K562 (cell line): Measurements from ENCODE around the gene HHEX. TPM values are rescaled to one million over a fixed set of nuclear protein-coding genes. Genes with fewer than 3 reads are reported as not detected.

ENCODE experiments used
- CBFA2T2 ChIP-seq: fragments of 450-650 bp; conservative IDR thresholded peaks from 2 replicates; pipeline ENCODE4 v1.6.1; 2017; ENCODE audit warnings: mild to moderate bottlenecking
- CCNT2 ChIP-seq: IDR thresholded peaks from 2 replicates; pipeline ENCODE4 v1.6.1; 2011; ENCODE audit warnings: borderline replicate concordance, low read depth, mild to moderate bottlenecking, moderate library complexity, mixed read lengths, low read length; ENCODE audit not compliant: insufficient read length; ENCODE audit errors: extremely low read depth
- EHMT2 ChIP-seq: fragments of 450-650 bp; IDR thresholded peaks from 2 replicates; pipeline ENCODE4 v1.6.1; 2018; ENCODE audit warnings: antibody characterized with exemption
- FIP1L1 ChIP-seq: fragments of 200-400 bp; formaldehyde crosslinking; IDR thresholded peaks from 2 replicates; pipeline ENCODE4 v1.6.1; 2018; ENCODE audit warnings: mild to moderate bottlenecking, low read depth, low read length; ENCODE audit not compliant: poor library complexity, severe bottlenecking
- HNRNPL ChIP-seq: fragments of 200-400 bp; formaldehyde crosslinking; IDR thresholded peaks from 2 replicates; pipeline ENCODE4 v1.6.1; 2017; ENCODE audit warnings: low read depth, mild to moderate bottlenecking, low read length
- KDM1A ChIP-seq, 2 experiments: fragments of 450-650 bp; IDR thresholded peaks; 2 replicates each; pipeline ENCODE4 v1.6.1; 2016; ENCODE audit warnings: mild to moderate bottlenecking in 2 of 2
- MNT ChIP-seq, 2 experiments: fragments of 450-650 bp; conservative IDR thresholded peaks; 2 replicates each; pipeline ENCODE4 v1.6.1; 2017; ENCODE audit warnings: mild to moderate bottlenecking in 2 of 2, moderate library complexity in 2 of 2
- MYBL2 ChIP-seq, 2 experiments: fragments of 450-650 bp in 1 of 2; sonication (generic) in 1 of 2; formaldehyde crosslinking in 1 of 2; IDR thresholded peaks; 2 replicates each; pipeline versions ENCODE4 v1.6.1 to v1.8.1; 2017 to 2022; ENCODE audit warnings: borderline replicate concordance in 1 of 2, inconsistent platforms in 1 of 2, low read depth in 1 of 2, mild to moderate bottlenecking in 1 of 2, missing genetic modification reagents in 1 of 2, moderate library complexity in 1 of 2
- NCOA6 ChIP-seq: fragments of 450-650 bp; IDR thresholded peaks from 2 replicates; pipeline ENCODE4 v1.6.1; 2017; ENCODE audit warnings: mild to moderate bottlenecking
- NCOR1 ChIP-seq: fragments of 450-650 bp; IDR thresholded peaks from 2 replicates; pipeline ENCODE4 v1.6.1; 2016; ENCODE audit warnings: mild to moderate bottlenecking, moderate library complexity
- SAP30 ChIP-seq: fragments of 200-600 bp; sonication (generic); IDR thresholded peaks from 2 replicates; pipeline ENCODE4 v1.6.1; 2012; ENCODE audit warnings: borderline replicate concordance, low read depth, mild to moderate bottlenecking, moderate library complexity, low read length, control low read depth, inconsistent platforms; ENCODE audit not compliant: insufficient read depth, poor library complexity, severe bottlenecking
- SIN3B ChIP-seq: fragments of 450-650 bp; IDR thresholded peaks from 2 replicates; pipeline ENCODE4 v1.6.1; 2017; ENCODE audit warnings: low read depth, mild to moderate bottlenecking, moderate library complexity
- SP1 ChIP-seq: sonication (generic); formaldehyde crosslinking; IDR thresholded peaks from 2 replicates; pipeline ENCODE4 v1.8.1; 2022; ENCODE audit warnings: mild to moderate bottlenecking, missing genetic modification reagents
- SRSF3 ChIP-seq: fragments of 200-400 bp; formaldehyde crosslinking; IDR thresholded peaks from 2 replicates; pipeline ENCODE4 v1.6.1; 2016; ENCODE audit warnings: mild to moderate bottlenecking, low read length, moderate library complexity; ENCODE audit not compliant: insufficient read depth
- TGIF2 ChIP-seq: sonication (generic); formaldehyde crosslinking; IDR thresholded peaks from 2 replicates; pipeline ENCODE4 v1.8.1; 2022; ENCODE audit warnings: mild to moderate bottlenecking, missing genetic modification reagents, moderate library complexity
- UBTF ChIP-seq, 2 experiments: IDR thresholded peaks; 2 replicates each; pipeline ENCODE4 v1.6.1; 2012; ENCODE audit warnings: improper control_type of control experiment in 2 of 2, low read depth in 2 of 2, low read length in 2 of 2, borderline replicate concordance in 1 of 2
- XRCC4 ChIP-seq: IDR thresholded peaks from one replicate; pipeline ENCODE4 v1.6.1; 2011; ENCODE audit not compliant: insufficient read depth, insufficient read length; ENCODE audit errors: extremely low read depth
- ZFP30 ChIP-seq: fragments of 250-450 bp; sonication (Bioruptor Pico); IDR thresholded peaks from 2 replicates; pipeline ENCODE4 v1.8.0; 2022; ENCODE audit warnings: moderate library complexity, mild to moderate bottlenecking, inconsistent platforms, borderline replicate concordance
- ZNF121 ChIP-seq: sonication (generic); formaldehyde crosslinking; conservative IDR thresholded peaks from 2 replicates; pipeline ENCODE4 v1.8.0; 2022; ENCODE audit warnings: missing genetic modification reagents
- ZNF146 ChIP-seq: IDR thresholded peaks from one replicate; pipeline ENCODE4 v1.6.1; 2018; ENCODE audit warnings: missing compliant biosample characterization; ENCODE audit not compliant: unreplicated experiment
- polyA plus RNA-seq, 8 experiments: library from polyadenylated mRNA; depleted of rRNA in 4 of 8; stranded (reverse) in 5 of 8; unstranded in 3 of 8; fragments of >200 nt; fragmentation: Nextera tagmentation in 2 of 8; fragmentation: Illumina TruSeq in 1 of 8; extraction: Ambion mirVana in 2 of 8; extraction: Trizol in 1 of 8; gene quantifications; 2 replicates each; pipeline versions ENCODE4 v1.2.1 to v1.2.3, GENCODE V29; 2011 to 2014; ENCODE audit warnings: inconsistent platforms in 1 of 8, missing spikeins in 1 of 8
- total RNA-seq, 7 experiments: library from RNA; depleted of rRNA in 6 of 7; stranded (reverse); fragments of >200 nt in 6 of 7; fragmentation: Illumina TruSeq in 2 of 7; extraction: Trizol in 2 of 7; gene quantifications; 2 replicates each; pipeline versions ENCODE4 v1.2.1 to v1.2.3, GENCODE V29; 2011 to 2021; ENCODE audit warnings: low replicate concordance in 1 of 7
- TF ChIP-seq, protein P1 (sequence below): fragments of 450-650 bp; IDR thresholded peaks from 2 replicates; pipeline ENCODE4 v1.6.1; 2016; ENCODE audit warnings: missing biosample characterization, missing genetic modification characterization

The HHEX gene
- total and polyA plus RNA-seq, 9 of the 15 experiments (the other 6 are each of a cell fraction or from before 2014, with no cell fraction given), result 37.2 to 133 (median 80.2) TPM

DNA sequence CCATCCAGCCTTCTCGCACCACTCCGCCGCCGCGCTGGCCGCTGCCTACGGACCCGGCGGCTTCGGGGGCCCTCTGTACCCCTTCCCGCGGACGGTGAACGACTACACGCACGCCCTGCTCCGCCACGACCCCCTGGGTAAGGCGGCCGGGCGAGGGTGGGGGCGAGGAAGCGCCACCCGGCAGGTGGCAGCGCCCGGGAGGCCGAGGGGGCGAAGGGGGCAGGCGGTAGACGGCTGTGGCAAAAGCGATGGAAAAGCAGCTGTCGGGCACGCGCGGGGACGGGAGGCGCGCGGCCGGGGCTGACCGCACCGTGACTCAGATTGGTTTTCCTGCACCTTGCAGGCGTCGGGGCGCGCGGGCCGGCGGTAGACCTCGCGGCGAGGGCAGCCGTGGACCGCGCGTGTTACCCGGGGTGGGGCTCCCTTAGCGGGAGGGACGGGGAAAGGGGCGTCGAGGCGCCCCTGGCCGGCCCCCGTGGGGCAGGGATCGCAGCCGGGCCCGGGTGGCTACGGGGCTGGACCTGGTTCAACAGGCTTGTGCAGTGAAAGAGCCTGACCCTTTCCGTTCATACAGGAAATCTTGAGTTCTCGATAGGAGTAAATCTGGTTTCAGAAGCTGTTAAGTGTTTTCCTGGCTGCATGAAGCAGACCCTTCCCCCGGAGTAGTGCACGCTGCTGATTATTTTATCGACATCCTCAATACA lies 608 bp downstream of the HHEX start (continued):
- 0 out of 4 replicates have a peak, but pooled peaks of 1 of the 2 experiments have one; percentile 68 for TF ChIP-seq UBTF (IDR thresholded peaks at IDR 0.05; ENCODE audit: borderline replicate concordance in 1 of 2, low read depth in 2 of 2, low read length in 2 of 2)
- TF ChIP-seq FIP1L1, result peak; percentile 64
- TF ChIP-seq TGIF2 (CRISPR knock-in tag), result 0 out of 2 replicates have a peak, but pooled peaks have one; percentile 37
- no peak for TF ChIP-seq SIN3B
- TF ChIP-seq SP1 (CRISPR knock-in tag), result 0 out of 2 replicates have a peak, but pooled peaks have one; percentile 29
- TF ChIP-seq KDM1A (IDR thresholded peaks at IDR 0.05), result peak; percentile 87 to 89
- TF ChIP-seq CBFA2T2, result peak; percentile 79
- peak; percentile 24 for TF ChIP-seq SAP30
- TF ChIP-seq SRSF3, result 0 out of 2 replicates have a peak, but pooled peaks have one; percentile 37
- TF ChIP-seq EHMT2, result no peak
- no peak for TF ChIP-seq ZNF121 (CRISPR knock-in tag)
- TF ChIP-seq NCOR1, result peak; percentile 79
- no peak for TF ChIP-seq ZNF146 (CRISPR knock-in tag)
- TF ChIP-seq XRCC4, result no peak
- peak; percentile 81; the same call in 1 of the 2 replicates for TF ChIP-seq HNRNPL
- no peak for TF ChIP-seq ZFP30 (CRISPR knock-in tag)
- TF ChIP-seq MYBL2 (IDR thresholded peaks at IDR 0.05; ENCODE audit: low read depth), result no peak
- no peak for TF ChIP-seq MYBL2 (CRISPR knock-in tag; IDR thresholded peaks at IDR 0.05; ENCODE audit: borderline replicate concordance)
- TF ChIP-seq MNT (conservative IDR thresholded peaks at IDR 0.05), result peak in 1 of 2 experiments; percentile 39; a peak in 2 of 4 replicates
- TF ChIP-seq, protein P1, sequence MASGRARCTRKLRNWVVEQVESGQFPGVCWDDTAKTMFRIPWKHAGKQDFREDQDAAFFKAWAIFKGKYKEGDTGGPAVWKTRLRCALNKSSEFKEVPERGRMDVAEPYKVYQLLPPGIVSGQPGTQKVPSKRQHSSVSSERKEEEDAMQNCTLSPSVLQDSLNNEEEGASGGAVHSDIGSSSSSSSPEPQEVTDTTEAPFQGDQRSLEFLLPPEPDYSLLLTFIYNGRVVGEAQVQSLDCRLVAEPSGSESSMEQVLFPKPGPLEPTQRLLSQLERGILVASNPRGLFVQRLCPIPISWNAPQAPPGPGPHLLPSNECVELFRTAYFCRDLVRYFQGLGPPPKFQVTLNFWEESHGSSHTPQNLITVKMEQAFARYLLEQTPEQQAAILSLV, result no peak
- TF ChIP-seq CCNT2, result peak; percentile 80
- TF ChIP-seq NCOA6, result peak; percentile 10; the same call in 1 of the 2 replicates
